GM23248 (cell line): Measurements from ENCODE around the gene COL12A1.

Experiments
- EZH2 ChIP-seq: fragments of 200-600 bp; sonication (generic); IDR thresholded peaks from 2 replicates; pipeline ENCODE4 v1.6.1; 2018; ENCODE audit warnings: antibody characterized with exemption, mild to moderate bottlenecking; ENCODE audit not compliant: insufficient read depth, poor library complexity, severe bottlenecking
- EZH2phosphoT487 ChIP-seq: fragments of 200-600 bp; sonication (generic); IDR thresholded peaks from 2 replicates; pipeline ENCODE4 v1.6.1; 2018; ENCODE audit warnings: antibody characterized with exemption, moderate library complexity, mild to moderate bottlenecking, low read depth; ENCODE audit not compliant: insufficient read depth

- TF ChIP-seq EZH2 (no peak), EZH2phosphoT487 (peak; percentile 59; the same call in 1 of the 2 replicates)
Observed at GRCh38 chr6:75196081-75196687, 9.7 kb downstream of the COL12A1 start.
